Body of pancreas (tissue), 4 donors: ENCODE measurements around the gene PINK1. TPM values are rescaled to one million over a fixed set of nuclear protein-coding genes. Genes with fewer than 3 reads are reported as not detected.

Source experiments
- ATAC-seq: fragments of 150-250 bp; one replicate; pipeline ENCODE4 v1.9.1; 2016
- DNase-seq, 4 donors: peaks; one replicate each; pipeline ENCODE4 v3.0.0-alpha.2; 2019
- H3K27ac ChIP-seq, 4 donors: fragments of 200-600 bp; sonication (generic); 1 replicate in 3 of 4; 2 replicates in 1 of 4; pipeline versions ENCODE4 v1.5.1 to v1.6.1; 2016 to 2019; ENCODE audit warnings: mild to moderate bottlenecking in 1 of 4, mixed read lengths in 1 of 4, moderate library complexity in 1 of 4
- H3K27me3 ChIP-seq, 2 donors: fragments of 200-600 bp; sonication (generic); one replicate each; pipeline ENCODE4 v1.6.0; 2016; ENCODE audit warnings: mild to moderate bottlenecking in 1 of 2
- H3K36me3 ChIP-seq, 2 donors: fragments of 200-600 bp; sonication (generic); replicated peaks in 1 of 2; 2 replicates each; pipeline ENCODE4 v1.5.1; 2016; ENCODE audit warnings: low read depth in 2 of 2; ENCODE audit not compliant: insufficient read depth in 1 of 2
- H3K4me1 ChIP-seq: fragments of 200-600 bp; sonication (generic); one replicate; pipeline ENCODE4 v1.6.0; 2016
- H3K4me3 ChIP-seq, 2 donors: fragments of 200-600 bp; sonication (generic); 1 replicate in 1 of 2; 2 replicates in 1 of 2; pipeline ENCODE4 v1.5.1; 2016 to 2019
- H3K9me3 ChIP-seq, 3 donors: fragments of 200-600 bp; sonication (generic); 1 replicate in 2 of 3; 2 replicates in 1 of 3; pipeline ENCODE4 v1.5.1; 2016
- POLR2A ChIP-seq, 3 donors: fragments of 450-650 bp; IDR thresholded peaks; one replicate each; pipeline ENCODE4 v1.6.1; 2016; ENCODE audit warnings: antibody characterized with exemption in 3 of 3, mild to moderate bottlenecking in 2 of 3
- WGBS, 2 donors: methylation state at CpG; one replicate each; pipeline ENCODE4 v1.1.5; 2017; 5-methylcytosine and 5-hydroxymethylcytosine counted together
- intact Hi-C: fragments of 100-400 bp; cut with DNase I; formaldehyde crosslinking; loops from one replicate; pipeline ENCODE4 v1.15.1; 2023
- total RNA-seq, 2 donors: library from RNA; depleted of rRNA; stranded (reverse); fragments of >200 nt; gene quantifications; one replicate each; pipeline ENCODE4 v1.1.0, GENCODE V29; 2016
- TF ChIP-seq, protein P1 (sequence below), 7 experiments: fragments of 450-650 bp in 4 of 7; fragments of 200-600 bp in 3 of 7; sonication (generic) in 3 of 7; IDR thresholded peaks; one replicate each; pipeline ENCODE4 v1.5.1; 2016 to 2019; ENCODE audit warnings: antibody characterized with exemption in 7 of 7

The PINK1 gene
- total RNA-seq, 2 donors from 2014 or later = 40.9 to 67.5 TPM

DNA sequence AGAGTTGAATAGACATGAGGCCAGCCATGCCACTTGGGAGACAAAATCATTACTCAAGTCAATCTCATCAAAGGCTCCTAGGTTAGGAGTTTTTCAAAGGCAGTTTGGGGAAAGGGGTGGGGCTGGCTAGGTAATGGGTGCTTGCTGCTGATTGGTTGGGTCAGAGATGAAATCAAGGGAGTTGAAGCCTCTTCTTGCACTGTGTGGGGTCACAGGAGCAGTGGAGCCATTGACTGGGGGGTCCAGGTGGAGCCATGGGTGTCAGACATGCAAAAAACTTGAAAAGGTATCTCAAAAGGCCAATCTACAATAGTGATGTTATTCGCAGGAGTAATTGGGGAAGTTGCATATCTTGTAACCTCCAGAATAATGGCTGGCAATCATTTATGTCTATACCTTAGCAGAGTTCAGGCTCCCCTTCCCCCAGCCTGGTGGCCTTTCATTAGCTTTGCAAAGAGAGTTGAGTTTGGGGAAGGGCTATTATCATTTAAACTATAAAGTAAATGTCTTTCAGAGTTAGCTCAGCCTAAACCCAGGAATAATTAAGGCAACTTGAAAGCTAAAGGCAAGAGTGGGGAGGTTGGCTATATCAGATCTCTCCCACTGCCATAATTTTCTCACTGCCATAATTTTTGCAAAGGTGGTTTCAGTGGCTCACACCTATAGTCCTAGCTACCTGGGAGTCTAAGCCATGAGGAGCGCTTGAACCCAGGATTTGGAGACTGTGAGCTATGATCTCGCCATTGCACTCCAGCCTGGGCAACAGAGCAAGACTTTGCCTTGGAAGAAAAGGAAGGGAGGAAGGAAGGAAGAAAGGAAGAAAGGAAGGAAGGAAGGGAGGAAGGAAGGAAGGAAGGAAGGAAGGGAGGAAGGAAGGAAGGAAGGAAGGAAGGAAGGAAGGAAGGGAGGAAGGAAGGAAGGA, 7.8 kb upstream of the PINK1 start:
- TF ChIP-seq POLR2A (IDR thresholded peaks at IDR 0.05) = no peak
- TF ChIP-seq, protein P1, sequence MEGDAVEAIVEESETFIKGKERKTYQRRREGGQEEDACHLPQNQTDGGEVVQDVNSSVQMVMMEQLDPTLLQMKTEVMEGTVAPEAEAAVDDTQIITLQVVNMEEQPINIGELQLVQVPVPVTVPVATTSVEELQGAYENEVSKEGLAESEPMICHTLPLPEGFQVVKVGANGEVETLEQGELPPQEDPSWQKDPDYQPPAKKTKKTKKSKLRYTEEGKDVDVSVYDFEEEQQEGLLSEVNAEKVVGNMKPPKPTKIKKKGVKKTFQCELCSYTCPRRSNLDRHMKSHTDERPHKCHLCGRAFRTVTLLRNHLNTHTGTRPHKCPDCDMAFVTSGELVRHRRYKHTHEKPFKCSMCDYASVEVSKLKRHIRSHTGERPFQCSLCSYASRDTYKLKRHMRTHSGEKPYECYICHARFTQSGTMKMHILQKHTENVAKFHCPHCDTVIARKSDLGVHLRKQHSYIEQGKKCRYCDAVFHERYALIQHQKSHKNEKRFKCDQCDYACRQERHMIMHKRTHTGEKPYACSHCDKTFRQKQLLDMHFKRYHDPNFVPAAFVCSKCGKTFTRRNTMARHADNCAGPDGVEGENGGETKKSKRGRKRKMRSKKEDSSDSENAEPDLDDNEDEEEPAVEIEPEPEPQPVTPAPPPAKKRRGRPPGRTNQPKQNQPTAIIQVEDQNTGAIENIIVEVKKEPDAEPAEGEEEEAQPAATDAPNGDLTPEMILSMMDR (IDR thresholded peaks at IDR 0.05) = no peak
- 74 to 77% methylated on average over 3 of the region's 3 CpGs for WGBS, 2 donors
- Histone ChIP-seq H3K4me3 (no peak overlapping the region), H3K27ac (no peak overlapping the region), H3K9me3 (no peaks in the 10 kb centered on the region), H3K27me3 (no peaks in the 10 kb centered on the region), H3K36me3 (no peaks in the 10 kb centered on the region), H3K4me1 (no peaks in the 10 kb centered on the region)
- DNase-seq (no peak), ATAC-seq (no peak)
- intact Hi-C loops = no loop called here

DNA sequence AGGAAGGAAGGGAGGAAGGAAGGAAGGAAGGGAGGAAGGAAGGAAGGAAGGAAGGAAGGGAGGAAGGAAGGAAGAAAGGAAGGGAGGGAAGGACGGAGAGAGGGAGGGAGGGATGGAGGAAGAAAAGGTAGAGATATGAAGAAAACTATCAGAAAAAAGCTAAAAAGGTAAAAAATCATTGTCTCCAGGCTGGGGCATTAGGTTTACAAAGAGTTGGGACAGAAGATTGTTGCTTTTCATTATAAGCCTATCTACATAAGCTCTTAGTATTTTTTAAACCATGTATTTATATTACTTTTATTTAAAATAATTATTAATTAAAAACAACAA, 7.2 kb upstream of the PINK1 start:
- ATAC-seq = no peak
- Histone ChIP-seq H3K4me3 (no peak overlapping the region), H3K36me3 (no peaks in the 10 kb centered on the region), H3K4me1 (no peaks in the 10 kb centered on the region), H3K9me3 (no peaks in the 10 kb centered on the region), H3K27me3 (no peaks in the 10 kb centered on the region), H3K27ac (no peak overlapping the region)
- DNase-seq = no peak
- intact Hi-C loops = no loop called here
- TF ChIP-seq, protein P1 (IDR thresholded peaks at IDR 0.05) = no peak
- TF ChIP-seq POLR2A (IDR thresholded peaks at IDR 0.05) = no peak
- WGBS, 2 donors = 36 to 64% methylated on average over 1 of the region's 1 CpG

DNA sequence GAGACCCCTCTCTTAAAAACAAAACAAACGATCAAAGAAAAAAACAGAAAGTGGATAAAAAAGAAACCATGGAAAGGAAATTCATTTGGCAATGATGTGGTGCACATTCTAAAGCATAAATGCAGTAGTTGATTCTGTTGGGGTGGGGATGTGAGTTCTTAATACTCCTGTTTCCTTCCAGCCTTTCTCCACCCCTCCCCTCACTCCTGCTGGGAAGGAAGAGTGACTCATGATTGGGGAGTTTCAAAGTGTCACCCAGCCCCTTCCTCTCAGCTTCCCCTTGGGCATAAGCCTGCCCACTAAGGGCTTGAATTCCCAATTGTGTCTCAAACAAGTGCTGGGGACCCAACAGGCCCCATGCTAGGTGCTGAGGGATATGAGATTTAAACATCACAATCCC, 6.7 kb upstream of the PINK1 start:
- WGBS, 2 donors = 30 to 50% methylated on average over 1 of the region's 1 CpG

DNA sequence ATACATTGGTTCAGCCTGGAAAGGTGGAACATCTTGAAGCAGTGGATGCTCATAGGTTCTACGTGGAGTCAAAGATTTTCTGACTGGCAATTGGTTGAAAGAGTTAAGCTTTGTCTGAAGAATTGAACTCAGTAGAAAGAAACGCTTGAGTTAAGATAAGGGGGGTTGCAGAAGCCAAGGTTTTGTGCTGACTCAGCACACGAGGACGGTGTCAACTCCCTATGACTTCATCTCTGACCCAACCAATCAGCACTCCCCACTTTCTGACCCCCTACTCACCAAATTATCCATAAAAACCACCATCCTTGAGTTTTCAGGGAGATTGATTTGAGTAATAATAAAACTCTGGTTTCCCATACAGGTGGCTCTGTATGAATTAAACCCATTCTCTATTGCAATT, 2.5 kb upstream of the PINK1 start:
- DNase-seq (no peak), ATAC-seq (no peak)
- Histone ChIP-seq H3K27ac (no peak overlapping the region), H3K27me3 (no peaks in the 10 kb centered on the region), H3K4me1 (peaks cover 18% of the 10 kb centered on the region), H3K9me3 (no peaks in the 10 kb centered on the region), H3K4me3 (no peak overlapping the region), H3K36me3 (no peaks in the 10 kb centered on the region)
- intact Hi-C loops = no loop called here
- TF ChIP-seq POLR2A (IDR thresholded peaks at IDR 0.05) = no peak
- TF ChIP-seq, protein P1 (IDR thresholded peaks at IDR 0.05) = no peak
- WGBS, 2 donors = 15 to 20% methylated on average over 4 of the region's 4 CpGs

More for the DNA sequence above, 6.7 kb upstream of the PINK1 start:
- Histone ChIP-seq H3K36me3 (no peaks in the 10 kb centered on the region), H3K4me1 (no peaks in the 10 kb centered on the region), H3K9me3 (no peaks in the 10 kb centered on the region), H3K4me3 (no peak overlapping the region), H3K27me3 (no peaks in the 10 kb centered on the region), H3K27ac (no peak overlapping the region)
- ATAC-seq (no peak), DNase-seq (no peak)
- TF ChIP-seq, protein P1 (IDR thresholded peaks at IDR 0.05) = no peak
- no peak for TF ChIP-seq POLR2A (IDR thresholded peaks at IDR 0.05)
- intact Hi-C loops = no loop called here

DNA sequence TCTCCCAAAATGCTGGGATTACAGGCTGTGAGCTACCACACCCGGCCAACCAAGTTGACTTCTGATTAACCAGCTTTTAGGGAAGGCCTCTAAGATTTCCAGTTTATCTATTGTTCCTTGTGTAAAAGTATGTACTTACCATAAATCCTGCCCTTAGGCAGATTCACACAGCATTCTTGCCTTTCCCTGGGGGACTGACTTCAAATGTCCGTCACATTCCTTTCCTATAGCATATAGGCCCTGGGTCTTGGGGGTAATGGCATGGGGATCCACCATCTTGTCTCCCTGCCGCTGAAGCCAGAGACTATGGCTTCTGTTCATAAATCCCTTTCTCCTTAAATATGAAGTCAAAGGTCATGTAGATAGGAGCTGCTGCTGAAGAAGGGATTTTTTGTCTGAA, 872 bp upstream of the PINK1 start:
- WGBS, 2 donors = 85 to 91% methylated on average over 3 of the region's 3 CpGs
- peaks cover 18% of the 10 kb centered on the region for H3K4me1 ChIP-seq
- no peaks in the 10 kb centered on the region for H3K27me3 ChIP-seq
- no peak for TF ChIP-seq POLR2A (IDR thresholded peaks at IDR 0.05)
- TF ChIP-seq, protein P1 (IDR thresholded peaks at IDR 0.05) = no peak
- ATAC-seq = no peak
- no peak overlapping the region for H3K27ac ChIP-seq
- DNase-seq = no peak
- no peaks in the 10 kb centered on the region for H3K36me3 ChIP-seq
- intact Hi-C loops = no loop called here
- no peak overlapping the region for H3K4me3 ChIP-seq
- H3K9me3 ChIP-seq = no peaks in the 10 kb centered on the region
